GDM1 (cell line): ENCODE measurements around the gene C6orf15.
"Not testable (repeated sequence)": the region's sequence is repeated elsewhere in the genome, so short reads cannot be mapped to it uniquely, and the experiment has no call there.

Source experiments
- DNase-seq: peaks from one replicate; lab custom pipeline; 2025; lab: John Stamatoyannopoulos, UW

The C6orf15 gene

GRCh38 chr6:31067891-31068668, 44.3 kb downstream of the C6orf15 start:
- DNase-seq: not testable (repeated sequence)

GRCh38 chr6:31067028-31067427, 45.3 kb downstream of the C6orf15 start:
- not testable (repeated sequence) for DNase-seq

DNA sequence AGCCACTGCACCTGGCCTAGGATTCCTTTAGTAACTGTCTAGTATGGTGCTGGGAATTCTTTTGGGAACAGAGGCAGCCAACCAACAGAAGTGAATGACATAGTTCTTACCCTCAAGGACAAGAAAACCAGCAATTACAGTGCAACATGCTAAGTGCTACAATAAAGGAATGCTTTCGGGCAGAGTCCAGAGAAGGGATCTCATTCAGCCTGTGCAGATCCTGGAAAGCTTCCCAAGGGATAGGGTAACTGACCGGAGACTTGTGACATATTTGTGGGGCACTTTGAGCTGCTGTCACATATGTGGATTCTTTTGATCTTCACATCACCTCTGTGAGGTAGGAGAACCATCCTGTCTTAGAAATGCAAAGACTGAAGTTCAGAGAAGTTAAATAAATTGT, 46.8 kb downstream of the C6orf15 start:
- DNase-seq: no peak

GRCh38 chr6:31063906-31064435, 48.4 kb downstream of the C6orf15 start:
- no peak for DNase-seq
